GM19351 (cell line): ENCODE measurements around the gene EIF2B4.

Experiments
- ATAC-seq: cut with Tn5 transposase; IDR thresholded peaks from one replicate; pipeline ENCODE4 v1.9.1; 2021; ENCODE audit warnings: mild to moderate bottlenecking, moderate library complexity; ENCODE audit not compliant: unreplicated experiment

Gene EIF2B4

DNA sequence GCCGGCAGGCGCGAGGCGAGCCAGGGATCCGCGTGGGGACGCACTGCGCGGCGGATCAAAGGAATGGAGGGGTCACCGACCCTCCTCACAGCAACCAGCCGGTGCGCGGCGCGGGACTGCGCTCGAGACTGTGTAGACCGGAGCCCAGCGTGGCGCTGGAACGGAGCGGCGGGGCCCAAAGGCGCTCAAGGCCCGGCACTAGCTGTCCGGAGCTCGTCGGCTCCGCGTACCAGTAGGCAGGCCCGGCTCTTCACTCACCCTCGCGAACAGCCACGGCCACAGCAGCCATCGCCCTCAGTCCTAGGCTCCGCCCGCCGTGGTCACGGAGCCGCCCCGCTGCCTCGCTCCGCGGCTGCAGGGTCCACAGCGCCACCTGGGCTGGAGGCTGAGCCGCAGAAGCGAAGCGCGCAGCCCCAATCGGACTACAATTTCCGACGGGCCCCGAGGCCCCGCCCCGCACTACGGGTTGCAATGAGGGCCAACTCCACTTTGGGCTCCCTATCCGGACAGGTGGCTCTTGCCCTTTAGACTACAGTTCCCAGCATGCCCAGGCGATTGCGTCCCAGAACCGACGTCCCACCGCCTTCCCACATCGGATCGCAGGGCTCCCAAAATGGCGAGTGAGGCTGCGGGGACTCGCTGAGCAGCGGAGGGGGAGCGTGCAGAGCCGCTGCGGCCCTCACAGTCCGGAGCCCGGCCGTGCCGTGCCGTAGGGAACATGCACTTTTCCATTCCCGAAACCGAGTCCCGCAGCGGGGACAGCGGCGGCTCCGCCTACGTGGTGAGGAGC, at the start of gene EIF2B4, which contains the start of gene SNX17:
Gene EIF2B4, minus strand, starts transcription at position 313 of the 790 bp plus-strand sequence. Its CDS starts 24 bp downstream, at position 289.
Gene SNX17, plus strand, starts transcription at position 591 of the 790 bp plus-strand sequence. Its CDS starts 128 bp downstream, at position 719.
- ATAC-seq = peak; percentile 88

DNA sequence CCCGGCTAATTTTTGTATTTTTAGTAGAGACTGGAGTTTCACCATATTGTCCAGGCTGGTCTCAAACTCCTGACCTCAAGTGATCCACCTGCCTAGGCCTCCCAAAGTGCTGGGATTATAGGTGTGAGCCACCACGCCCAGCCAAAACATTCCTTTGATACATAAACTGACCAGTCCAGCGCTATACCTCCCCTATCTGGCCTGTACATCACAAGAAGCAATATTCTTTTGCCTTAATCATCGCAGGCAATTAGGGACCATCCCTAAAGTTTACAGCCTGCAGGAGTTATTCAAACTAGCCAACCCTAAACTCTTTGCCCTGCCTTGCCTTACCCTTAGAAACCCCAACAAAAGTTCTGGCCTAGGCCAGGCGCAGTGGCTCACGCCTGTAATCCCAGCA, 46.0 kb upstream of the EIF2B4 start:
- ATAC-seq = no peak

DNA sequence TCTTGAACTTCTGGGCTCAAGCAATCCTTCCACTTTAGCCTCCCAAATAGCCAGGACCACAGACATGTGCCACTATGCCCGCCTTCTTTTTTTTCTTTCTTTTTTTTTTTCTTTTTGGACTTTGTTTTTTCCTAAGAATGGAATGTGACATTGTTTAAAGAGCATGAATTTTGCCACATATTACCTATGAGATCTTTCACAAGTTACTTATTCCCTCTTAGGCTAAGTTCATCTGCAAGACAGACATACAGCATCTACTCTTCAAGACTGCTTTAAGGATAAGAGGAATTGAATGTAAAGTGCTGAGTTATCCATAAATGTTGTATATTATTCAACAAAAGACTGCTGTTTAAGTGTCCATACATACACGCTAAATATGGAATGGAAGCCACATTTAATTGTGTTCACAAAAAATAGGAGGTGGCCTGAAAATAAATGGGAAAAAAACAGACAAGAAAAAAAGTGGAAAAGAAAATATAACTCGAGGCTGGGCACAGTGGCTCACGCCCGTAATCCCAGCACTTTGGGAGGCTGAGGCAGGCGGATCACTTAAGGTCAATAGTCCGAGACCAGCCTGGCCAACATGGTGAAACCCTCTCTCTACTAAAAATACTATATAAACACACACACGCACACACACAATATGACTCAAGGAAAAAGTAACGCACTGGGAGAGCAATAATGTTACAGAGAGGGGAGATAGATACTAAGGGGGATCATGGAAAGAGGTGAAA, 42.4 kb upstream of the EIF2B4 start:
- ATAC-seq = no peak

DNA sequence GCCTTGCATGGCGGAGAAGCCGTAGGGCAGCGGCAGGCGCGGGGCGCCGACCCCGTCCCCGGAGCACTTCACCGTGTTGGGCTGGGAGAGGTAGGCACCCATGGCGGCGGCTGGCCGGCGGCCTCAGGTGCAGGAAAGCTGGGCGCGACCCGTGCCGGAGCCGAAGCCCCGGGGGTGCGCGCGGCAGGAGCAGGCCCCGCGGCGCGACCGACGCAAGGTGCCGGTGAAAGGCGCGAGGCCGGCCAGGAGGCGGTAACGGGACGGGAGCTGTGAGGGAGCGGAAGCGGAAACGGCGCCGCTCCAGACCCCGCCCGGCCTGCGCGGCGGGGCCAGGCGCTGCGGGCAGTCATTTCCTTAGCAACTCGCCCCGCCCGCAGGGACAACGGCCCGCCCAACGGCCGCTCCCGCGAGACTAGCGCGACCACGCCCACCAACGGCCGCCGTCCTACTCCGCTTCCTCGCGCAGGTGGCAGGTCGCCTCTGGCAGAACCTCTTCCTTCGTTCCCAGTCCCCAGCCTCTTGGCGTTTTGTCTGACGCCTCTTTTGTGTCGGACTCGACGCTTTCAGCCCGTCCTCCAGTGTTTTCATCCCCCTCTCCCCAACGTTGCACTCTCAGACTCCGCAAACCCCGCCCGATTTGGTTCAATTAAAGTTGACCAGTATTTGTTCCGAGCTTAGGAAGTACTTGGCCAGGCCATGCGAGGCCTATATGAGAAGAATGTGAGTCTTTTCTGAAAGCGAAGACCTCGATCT, 39.4 kb upstream of the EIF2B4 start, which contains the start of gene PPM1G:
Gene PPM1G, minus strand, starts transcription at position 271 of the 753 bp plus-strand sequence. Its CDS starts 169 bp downstream, at position 102.
- peak; percentile 88 for ATAC-seq

DNA sequence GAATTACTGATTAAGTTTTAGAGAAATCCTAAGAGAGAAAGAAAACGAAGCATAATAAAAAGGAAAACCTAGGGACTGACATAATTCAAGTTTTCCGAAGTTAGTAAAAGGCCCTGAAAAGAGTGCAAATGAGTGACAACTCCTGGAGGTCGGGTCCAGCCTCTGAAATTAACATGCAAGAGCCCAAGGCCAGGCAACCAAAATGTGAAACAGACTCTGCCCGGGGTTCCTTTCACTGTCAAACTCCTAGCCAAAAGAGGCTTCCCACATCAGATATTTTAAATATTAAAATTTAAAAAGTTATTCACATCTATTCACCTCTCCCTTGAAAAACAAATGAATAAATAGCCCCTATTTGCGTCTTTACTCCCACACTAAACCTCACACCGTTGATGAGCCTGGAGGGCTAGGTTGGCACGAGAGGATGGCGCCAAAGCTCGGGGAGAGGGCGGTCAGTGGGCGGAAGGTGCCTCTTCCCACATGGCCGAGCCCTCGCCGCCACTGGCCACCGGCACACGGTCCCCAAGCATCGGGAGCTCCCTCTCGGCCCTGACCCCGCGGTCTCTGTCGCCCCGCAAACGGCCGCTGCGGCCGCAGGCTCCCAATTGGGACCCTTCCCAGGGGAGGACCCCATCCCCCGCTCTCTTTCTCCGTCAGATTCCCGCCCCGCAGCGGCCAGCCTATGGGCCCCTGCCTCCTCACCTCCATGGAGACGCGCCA, 38.6 kb upstream of the EIF2B4 start:
- ATAC-seq = peak; percentile 30

DNA sequence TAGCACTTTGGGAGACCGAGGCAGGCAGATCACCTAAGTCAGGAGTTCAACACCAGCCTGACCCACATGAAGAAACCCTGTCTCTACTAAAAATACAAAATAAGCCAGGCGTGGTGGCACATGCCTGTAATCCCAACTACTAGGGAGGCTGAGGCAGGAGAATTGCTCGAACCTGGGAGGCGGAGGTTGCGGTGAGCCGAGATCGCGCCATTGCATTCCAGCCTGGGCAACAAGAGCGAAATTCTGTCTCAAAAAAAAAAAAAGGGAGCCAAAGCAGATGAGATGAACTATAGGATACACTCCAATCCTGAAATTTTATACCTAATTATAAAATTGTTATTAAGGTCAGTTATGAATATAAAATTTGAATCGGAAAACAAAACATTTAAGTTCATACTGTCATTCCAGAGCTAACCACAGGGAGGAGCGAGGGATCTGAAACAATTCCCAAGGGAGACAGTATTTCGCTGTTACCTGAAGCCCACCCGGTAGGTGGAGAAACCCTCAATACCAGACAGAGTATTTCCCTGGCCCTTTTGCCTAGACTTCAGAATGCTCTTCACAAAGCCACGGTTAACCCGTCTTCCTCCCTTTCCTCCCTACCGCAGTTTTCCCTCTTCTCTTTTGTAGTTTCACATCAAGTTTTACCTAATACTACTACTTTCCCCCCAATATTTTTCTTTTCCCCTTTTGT, 37.8 kb upstream of the EIF2B4 start:
- no peak for ATAC-seq

DNA sequence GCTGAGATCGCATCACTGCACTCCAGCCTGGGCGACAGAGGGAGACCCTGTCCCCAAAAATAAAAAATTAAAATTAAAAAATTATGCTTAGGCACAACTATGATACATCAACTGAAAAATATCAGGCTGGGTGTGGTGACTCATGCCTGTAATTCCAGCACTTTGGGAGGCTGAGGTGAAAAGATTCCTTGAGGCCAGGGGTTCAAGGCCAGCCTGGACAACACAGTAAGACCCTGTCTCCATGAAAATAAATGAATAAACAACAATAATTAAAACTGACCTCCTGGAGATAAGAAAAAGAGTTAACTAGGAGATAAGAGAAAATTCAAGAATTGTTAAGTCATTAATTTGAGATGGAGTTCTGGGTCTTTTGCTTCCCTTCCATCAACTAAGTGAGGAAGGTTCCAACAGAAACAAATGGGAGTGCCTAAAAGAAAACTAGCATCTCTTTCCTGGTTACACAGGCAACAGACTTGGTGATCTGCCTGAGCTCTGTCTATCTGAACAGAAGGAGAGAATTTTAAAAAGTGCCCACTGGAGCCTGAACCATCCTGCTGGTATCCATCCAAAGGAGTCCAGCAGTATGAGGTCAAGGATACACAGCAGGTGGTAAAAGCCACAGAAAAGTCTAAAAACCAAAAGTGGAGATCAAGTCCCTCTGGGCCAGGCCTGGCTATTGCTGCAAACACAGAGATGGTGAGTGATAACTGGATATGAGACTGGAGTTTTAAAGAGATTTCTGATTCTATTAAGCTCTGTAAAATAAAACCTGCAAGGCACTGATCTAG, 30.4 kb upstream of the EIF2B4 start:
- ATAC-seq = no peak

DNA sequence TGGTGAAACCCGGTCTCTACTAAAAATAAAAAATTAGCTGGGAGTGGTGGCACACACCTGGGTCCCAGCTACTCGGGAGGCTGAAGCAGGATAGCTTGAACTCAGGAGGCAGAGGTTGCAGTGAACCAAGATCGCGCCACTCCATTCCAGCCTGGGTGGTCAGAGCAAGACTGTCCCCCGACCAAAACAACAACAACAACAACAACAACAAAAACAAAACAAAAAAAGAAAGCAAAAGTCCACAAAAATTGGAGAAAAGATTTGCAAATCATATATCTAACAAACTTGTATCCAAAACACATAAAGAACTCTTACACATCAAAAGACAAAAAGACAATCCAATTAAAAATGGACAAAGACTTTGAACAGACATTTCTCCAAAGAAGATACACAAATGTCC, 28.8 kb upstream of the EIF2B4 start:
- no peak for ATAC-seq

DNA sequence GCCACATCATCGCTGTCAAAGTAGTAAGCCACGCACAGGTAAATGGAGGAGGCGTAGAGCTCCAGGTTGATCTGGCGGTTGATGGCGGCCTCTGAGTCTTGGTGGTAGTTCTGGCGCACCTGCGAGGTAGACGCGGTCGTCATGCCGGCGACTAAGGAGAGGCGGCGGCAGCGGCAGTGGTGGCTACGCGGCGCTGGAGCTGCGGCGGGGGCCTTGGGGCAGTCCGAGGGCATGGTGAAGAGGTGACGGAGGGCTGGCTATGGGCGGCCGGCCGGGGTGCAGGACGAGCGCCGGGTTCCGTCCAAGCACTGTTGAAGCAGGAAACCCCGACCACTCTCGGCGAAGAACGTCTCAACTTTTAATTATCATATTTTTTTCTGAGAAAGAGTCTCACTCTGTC, 23.1 kb upstream of the EIF2B4 start:
- ATAC-seq = no peak

DNA sequence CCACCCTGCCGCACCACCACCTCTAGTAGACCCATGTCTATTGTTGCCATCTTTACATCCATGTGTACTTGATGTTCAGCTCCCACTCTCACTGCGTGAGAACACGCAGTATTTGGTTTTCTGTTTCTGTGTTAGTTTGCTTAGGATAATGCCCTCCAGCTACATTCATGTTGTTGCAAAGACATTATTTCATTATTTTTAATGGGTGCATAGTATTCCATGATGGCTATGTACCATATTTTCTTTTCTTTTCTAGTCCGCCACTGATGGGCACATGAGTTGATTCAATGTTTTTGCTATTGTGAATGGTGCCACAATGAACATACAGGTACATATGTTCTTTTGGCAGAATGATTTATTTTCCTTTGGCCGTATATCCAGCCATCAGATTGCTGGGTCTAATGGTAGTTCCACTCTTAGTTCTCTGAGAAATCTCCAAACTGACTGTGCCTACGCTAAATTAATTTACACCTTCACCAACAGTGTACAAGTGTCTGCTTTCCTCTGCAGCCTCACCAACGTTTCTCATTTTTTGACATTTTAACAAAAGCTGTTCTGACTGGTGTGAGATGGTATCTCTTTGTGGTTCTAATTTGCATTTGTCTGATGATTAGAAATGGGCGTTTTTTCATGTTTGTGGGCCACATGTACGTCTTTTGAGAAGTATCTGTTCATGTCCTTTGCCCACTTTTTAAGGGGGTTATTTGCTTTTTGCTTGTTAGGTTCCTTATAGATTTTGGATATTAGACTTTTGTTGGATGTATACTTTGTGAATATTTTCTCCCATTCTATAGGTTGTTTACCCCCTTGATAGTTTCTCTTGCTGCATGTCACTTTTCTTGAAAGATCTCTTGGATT, 20.9 kb upstream of the EIF2B4 start:
- ATAC-seq = no peak

DNA sequence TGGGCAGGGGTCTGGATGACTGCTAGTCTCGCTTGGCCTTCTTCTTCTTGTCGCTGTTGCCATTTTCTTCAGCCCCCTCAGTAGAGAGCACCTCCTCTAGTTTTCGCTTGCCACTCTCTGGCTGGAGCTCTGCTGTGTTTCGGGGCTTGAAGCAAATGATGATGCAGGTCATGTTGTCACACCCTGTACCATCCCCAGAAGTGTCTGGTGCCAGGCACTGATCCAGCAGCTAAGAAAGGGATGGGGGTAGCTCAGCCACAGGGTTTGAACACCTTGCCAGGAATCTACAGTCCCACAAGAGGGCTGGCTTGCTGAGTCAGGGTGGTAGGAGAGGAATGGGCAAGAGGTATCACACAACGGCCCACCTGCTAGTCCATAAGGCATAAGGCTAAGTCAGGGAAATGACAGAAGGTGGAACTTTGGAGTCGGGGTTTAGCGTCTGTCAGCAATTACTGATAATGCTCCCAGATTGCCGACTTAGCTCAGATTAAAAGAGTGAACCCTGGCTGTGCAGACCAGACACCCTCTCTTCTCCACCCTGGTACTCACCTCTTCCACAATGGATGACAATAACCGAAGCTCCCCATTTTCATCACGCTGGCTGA, 11.5 kb upstream of the EIF2B4 start:
- no peak for ATAC-seq

DNA sequence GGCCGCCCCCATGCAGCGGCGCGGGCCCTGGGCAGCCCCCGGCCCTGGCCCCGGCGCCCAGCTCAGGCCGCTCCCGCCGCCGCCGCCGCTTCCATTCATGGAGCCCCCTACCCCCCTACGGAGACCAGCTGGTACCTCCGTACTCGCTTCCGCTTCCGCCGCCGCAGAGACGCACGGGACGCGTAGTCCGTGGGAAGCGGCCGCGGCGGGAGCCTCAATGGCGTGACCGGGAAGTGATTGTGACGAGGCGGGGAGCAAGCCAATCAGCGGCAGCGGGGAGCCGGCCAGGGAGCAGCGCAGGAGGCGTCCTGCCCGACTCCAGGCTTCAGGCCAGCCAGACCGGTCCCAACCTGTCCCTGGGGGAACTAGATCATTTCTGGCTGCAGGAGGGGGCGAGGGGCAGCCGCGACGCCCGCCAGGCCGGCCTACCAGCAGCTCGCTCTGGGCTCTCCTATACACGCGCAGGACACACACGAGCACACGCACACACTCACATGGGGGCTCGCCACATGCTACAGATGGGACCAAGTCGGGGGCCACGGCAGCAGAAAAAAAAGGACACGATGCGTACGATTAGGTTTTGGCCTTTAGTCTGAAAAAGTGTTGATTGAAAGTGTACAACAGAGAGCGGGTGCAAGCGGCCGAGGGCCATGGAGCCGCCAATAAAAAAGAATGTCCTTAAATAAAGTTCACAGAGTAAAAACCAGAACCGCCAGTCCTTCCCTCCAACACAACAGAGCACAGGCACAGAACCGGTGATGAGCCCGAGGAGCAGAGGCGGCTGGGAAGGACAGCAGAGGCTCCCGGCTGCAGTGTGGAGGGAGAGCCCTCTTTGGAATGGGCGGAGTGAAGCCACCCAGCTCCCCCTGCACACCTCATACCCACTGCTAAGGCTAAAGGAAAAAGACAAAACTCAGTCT, 10.7 kb upstream of the EIF2B4 start, which contains the start of gene ZNF513:
Gene ZNF513, minus strand, starts transcription at position 109 of the 920 bp plus-strand sequence. CDS start 208 bp downstream, outside the sequence.
- peak; percentile 87 for ATAC-seq

DNA sequence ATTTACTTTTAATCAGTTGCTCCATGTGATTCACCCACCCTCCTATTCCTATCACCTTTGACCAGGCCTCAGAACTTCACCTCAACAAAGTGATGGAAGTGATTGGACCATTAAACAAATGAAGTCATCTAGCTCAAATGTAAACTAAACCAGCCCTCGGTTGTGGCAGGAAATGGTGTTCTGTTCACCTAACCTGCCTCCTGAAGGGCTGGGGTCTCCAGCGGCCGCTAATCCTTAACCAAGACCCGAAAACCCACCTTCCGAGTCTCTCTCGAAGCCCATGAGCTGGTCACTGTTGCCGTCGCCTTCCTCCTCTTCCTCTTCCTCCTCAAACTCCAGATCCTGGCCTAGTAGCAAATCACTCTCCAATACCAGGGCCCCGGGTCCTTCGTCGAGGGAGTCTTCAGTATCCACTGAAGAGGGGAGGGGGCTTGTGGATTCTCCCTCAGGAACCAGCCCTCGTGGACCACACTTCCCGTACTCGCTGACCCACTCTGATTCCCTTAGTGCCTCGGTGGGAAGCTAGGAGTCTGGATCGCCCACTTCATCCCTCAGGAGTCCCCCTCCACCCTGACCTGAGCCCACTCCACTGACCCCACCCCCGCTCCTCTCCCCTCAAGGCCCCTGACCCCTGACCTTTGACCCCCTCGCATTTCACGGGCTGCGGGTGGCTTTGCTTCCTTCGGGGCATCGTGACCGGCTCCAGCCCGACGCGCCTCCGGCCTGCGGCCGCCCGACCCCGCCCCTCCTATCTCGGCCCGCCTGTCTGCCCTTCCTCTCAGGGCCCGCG, 9.9 kb upstream of the EIF2B4 start:
- ATAC-seq = peak; percentile 40

DNA sequence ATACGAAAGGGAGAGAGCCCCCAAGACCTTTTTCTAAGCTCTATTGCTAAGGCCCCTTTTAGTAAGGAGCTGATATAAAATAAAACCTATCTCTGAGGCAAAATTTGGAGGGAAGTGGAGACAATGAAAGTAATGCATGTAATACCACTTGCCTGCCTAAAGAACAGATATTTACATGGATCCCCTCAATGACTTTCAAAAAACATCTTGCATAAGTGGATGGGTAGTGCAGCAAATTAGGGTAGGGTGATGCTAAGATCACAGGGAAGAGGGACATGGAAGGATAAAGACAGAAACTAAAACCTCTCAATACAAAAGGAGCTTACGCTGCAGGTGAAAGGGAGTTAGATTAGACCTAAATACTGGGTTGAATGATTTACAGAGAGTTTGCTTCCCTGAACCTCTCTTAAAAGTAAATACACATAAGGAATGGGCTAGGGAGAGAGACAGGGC, 9.3 kb upstream of the EIF2B4 start:
- no peak for ATAC-seq

DNA sequence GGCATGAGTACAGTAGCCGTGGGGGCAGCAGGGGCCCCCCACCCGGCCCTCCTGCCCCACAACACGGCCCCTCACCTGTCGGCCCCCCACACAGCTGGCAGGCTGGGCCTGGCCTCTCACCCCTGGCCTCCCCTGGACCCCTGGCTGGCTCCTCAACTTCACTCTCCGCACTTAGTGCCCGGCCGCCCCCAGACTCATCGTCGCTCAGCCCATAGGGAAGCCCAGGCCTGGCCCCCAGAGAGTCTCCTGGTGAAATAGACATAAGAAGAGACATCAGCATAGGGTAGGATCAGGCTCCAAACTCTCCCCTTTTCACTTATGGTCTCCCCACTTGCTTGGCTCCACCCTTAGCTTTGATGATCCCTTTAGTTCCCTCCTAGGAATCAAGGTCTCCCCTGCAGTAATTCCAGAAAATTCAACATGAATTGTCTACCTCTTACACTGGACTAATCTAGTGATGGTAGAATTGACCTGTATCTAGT, 8.7 kb upstream of the EIF2B4 start:
- ATAC-seq = no peak
